ENCODE measurements around the gene RRN3.
A peak's percentile ranks its signal among the peaks of the same experiment; 100 is the strongest.

RRN3 gene

GRCh38 chr16:15054357-15055140 is 39.5 kb downstream of the RRN3 start:
- Histone ChIP-seq H4K91ac (ENCODE audit: low read depth, low read length) (no peak overlapping the region), H3K36me3 (ENCODE audit: control insufficient read depth in 1 of 2, insufficient read depth in 2 of 2, low read length in 2 of 2) (peaks cover 2 to 8% of the 10 kb centered on the region in 2 experiments), H3K23ac (ENCODE audit: low read length) (no peak overlapping the region), H3K9ac (ENCODE audit: low read length) (no peak overlapping the region), H4K12ac (ENCODE audit: low read depth, low read length) (no peak overlapping the region), H3K4me2 (ENCODE audit: low read length) (peak overlapping the region; percentile 66), H2AK5ac (ENCODE audit: low read length) (no peak overlapping the region), H3K14ac (ENCODE audit: low read length) (no peak overlapping the region), H3K79me2 (ENCODE audit: control insufficient read depth, insufficient read depth, low read length, poor library complexity) (peaks cover 6% of the 10 kb centered on the region), H2AFZ (ENCODE audit: insufficient read depth, low read length, poor library complexity) (no peak overlapping the region), H3K18ac (ENCODE audit: low read length) (no peak overlapping the region), H4K8ac (ENCODE audit: low read depth, low read length) (no peak overlapping the region), H3K27me3 (ENCODE audit: insufficient read depth, low read length) (no peaks in the 10 kb centered on the region), H3K4ac (ENCODE audit: low read depth, low read length) (no peak overlapping the region), H2BK5ac (ENCODE audit: low read depth, low read length, poor library complexity) (no peak overlapping the region), H3K4me1 (ENCODE audit: control insufficient read depth in 1 of 2, insufficient read depth in 2 of 2, low read length in 2 of 2) (peaks cover 7 to 10% of the 10 kb centered on the region in 2 experiments), H2BK120ac (ENCODE audit: insufficient read depth, low read length, poor library complexity) (no peak overlapping the region), H3K4me3 (ENCODE audit: low read depth, low read length) (no peak overlapping the region), H3K9me3 (ENCODE audit: insufficient read depth, low read depth, low read length) (no peaks in the 10 kb centered on the region), H3K27ac (ENCODE audit: low read depth, low read length) (no peak overlapping the region), H2BK12ac (ENCODE audit: low read length) (no peak overlapping the region), H3K79me1 (ENCODE audit: low read length) (peaks cover 7% of the 10 kb centered on the region)
- WGBS (ENCODE audit: extremely low coverage, insufficient coverage, insufficient read length), result no CpG with 5 or more reads among the region's 19 CpGs
- no peak for DNase-seq

DNA sequence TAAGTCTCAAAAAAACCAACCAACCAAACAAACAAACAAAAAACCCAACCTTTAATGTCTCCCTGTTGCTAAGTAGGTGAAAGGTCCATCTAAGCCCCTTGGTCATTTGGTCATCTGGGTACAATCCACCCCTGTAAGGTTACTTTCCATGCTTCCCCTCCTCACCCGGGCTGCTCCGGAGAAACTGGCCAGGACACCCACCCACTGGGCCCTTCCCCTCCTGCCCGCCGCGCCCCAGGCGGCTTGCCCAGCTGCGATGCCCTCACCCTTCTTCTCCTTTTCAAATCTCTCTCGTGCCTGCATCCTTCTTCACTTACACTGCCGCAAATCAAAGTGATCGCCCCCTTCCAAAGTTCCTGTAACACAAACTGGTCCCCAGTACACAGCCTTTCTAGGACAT is 40.2 kb downstream of the RRN3 start:
- no peaks in the 10 kb centered on the region for H3K9me3 ChIP-seq (ENCODE audit: insufficient read depth, low read depth, low read length)
- no peak overlapping the region for H3K9ac ChIP-seq (ENCODE audit: low read length)
- no peak overlapping the region for H2BK120ac ChIP-seq (ENCODE audit: insufficient read depth, low read length, poor library complexity)
- peaks cover 6% of the 10 kb centered on the region for H3K79me2 ChIP-seq (ENCODE audit: control insufficient read depth, insufficient read depth, low read length, poor library complexity)
- H2AK5ac ChIP-seq (ENCODE audit: low read length), result no peak overlapping the region
- H4K8ac ChIP-seq (ENCODE audit: low read depth, low read length), result no peak overlapping the region
- H2BK12ac ChIP-seq (ENCODE audit: low read length), result no peak overlapping the region
- no peak overlapping the region for H3K14ac ChIP-seq (ENCODE audit: low read length)
- no peak overlapping the region for H2BK5ac ChIP-seq (ENCODE audit: low read depth, low read length, poor library complexity)
- H3K4me2 ChIP-seq (ENCODE audit: low read length), result no peak overlapping the region
- H4K91ac ChIP-seq (ENCODE audit: low read depth, low read length), result no peak overlapping the region
- WGBS (ENCODE audit: extremely low coverage, insufficient coverage, insufficient read length), result no CpG with 5 or more reads among the region's 10 CpGs
- no peak for DNase-seq
- H3K27me3 ChIP-seq (ENCODE audit: insufficient read depth, low read length), result no peaks in the 10 kb centered on the region
- H3K36me3 ChIP-seq (ENCODE audit: control insufficient read depth in 1 of 2, insufficient read depth in 2 of 2, low read length in 2 of 2), result peaks cover 0 to 6% of the 10 kb centered on the region in 2 experiments
- H3K4me3 ChIP-seq (ENCODE audit: low read depth, low read length), result no peak overlapping the region
- peaks cover 7 to 10% of the 10 kb centered on the region in 2 experiments for H3K4me1 ChIP-seq (ENCODE audit: control insufficient read depth in 1 of 2, insufficient read depth in 2 of 2, low read length in 2 of 2)
- no peak overlapping the region for H2AFZ ChIP-seq (ENCODE audit: insufficient read depth, low read length, poor library complexity)
- no peak overlapping the region for H3K23ac ChIP-seq (ENCODE audit: low read length)
- H3K4ac ChIP-seq (ENCODE audit: low read depth, low read length), result peak overlapping the region; percentile 72
- peaks cover 7% of the 10 kb centered on the region for H3K79me1 ChIP-seq (ENCODE audit: low read length)
- H3K18ac ChIP-seq (ENCODE audit: low read length), result no peak overlapping the region
- H4K12ac ChIP-seq (ENCODE audit: low read depth, low read length), result peak overlapping the region; percentile 63
- no peak overlapping the region for H3K27ac ChIP-seq (ENCODE audit: low read depth, low read length)

- Histone ChIP-seq H3K14ac (ENCODE audit: low read length) (no peak overlapping the region), H2BK5ac (ENCODE audit: low read depth, low read length, poor library complexity) (no peak overlapping the region), H3K23ac (ENCODE audit: low read length) (no peak overlapping the region), H2AK5ac (ENCODE audit: low read length) (no peak overlapping the region), H4K8ac (ENCODE audit: low read depth, low read length) (no peak overlapping the region), H2AFZ (ENCODE audit: insufficient read depth, low read length, poor library complexity) (no peak overlapping the region), H2BK12ac (ENCODE audit: low read length) (no peak overlapping the region), H3K18ac (ENCODE audit: low read length) (no peak overlapping the region), H4K12ac (ENCODE audit: low read depth, low read length) (no peak overlapping the region), H3K4ac (ENCODE audit: low read depth, low read length) (no peak overlapping the region), H2BK120ac (ENCODE audit: insufficient read depth, low read length, poor library complexity) (no peak overlapping the region), H3K9ac (ENCODE audit: low read length) (no peak overlapping the region), H3K4me1 (ENCODE audit: control insufficient read depth in 1 of 2, insufficient read depth in 2 of 2, low read length in 2 of 2) (peaks cover 5 to 10% of the 10 kb centered on the region in 2 experiments), H3K79me1 (ENCODE audit: low read length) (peaks cover 7% of the 10 kb centered on the region), H4K91ac (ENCODE audit: low read depth, low read length) (no peak overlapping the region), H3K79me2 (ENCODE audit: control insufficient read depth, insufficient read depth, low read length, poor library complexity) (peaks cover 6% of the 10 kb centered on the region), H3K36me3 (ENCODE audit: control insufficient read depth in 1 of 2, insufficient read depth in 2 of 2, low read length in 2 of 2) (no peaks in the 10 kb centered on the region), H3K27me3 (ENCODE audit: insufficient read depth, low read length) (no peaks in the 10 kb centered on the region), H3K4me3 (ENCODE audit: low read depth, low read length) (no peak overlapping the region), H3K9me3 (ENCODE audit: insufficient read depth, low read depth, low read length) (no peaks in the 10 kb centered on the region), H3K4me2 (ENCODE audit: low read length) (no peak overlapping the region), H3K27ac (ENCODE audit: low read depth, low read length) (no peak overlapping the region)
- DNase-seq, result peak in 1 of 2 donors; percentile 54
- no CpG with 5 or more reads among the region's 10 CpGs for WGBS (ENCODE audit: extremely low coverage, insufficient coverage, insufficient read length)
These were observed 41.2 kb downstream of the RRN3 start for GRCh38 chr16:15052747-15053476.

DNA sequence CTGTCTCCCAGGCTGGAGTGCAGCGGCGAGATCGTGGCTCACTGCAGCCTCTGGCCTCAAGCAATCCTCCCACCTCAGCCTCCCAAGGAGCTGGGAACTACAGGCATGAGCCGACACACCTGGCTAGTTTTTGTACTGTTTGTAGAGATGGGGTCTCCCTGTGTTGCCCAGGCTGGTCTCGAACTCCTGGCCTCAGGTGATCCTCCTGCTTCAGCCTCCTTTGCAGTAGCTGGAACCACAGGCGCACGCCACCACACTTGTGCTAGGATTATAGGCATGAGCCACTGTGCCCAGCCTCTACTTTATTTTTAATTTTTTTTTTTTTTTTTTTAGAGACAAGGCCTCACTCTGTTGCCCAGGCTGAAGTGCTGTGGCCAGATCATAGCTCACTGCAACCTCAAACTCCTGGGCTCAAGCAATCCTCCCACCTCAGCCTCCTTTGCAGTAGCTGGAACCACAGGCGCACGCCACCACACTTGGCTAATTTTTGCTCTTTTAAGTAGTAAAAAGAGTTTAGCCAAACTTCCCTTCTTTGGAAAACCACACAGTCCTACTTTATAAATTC is 42.6 kb downstream of the RRN3 start:
- H3K4me1 ChIP-seq (ENCODE audit: control insufficient read depth in 1 of 2, insufficient read depth in 2 of 2, low read length in 2 of 2), result peaks cover 3 to 9% of the 10 kb centered on the region in 2 experiments
- H2AK5ac ChIP-seq (ENCODE audit: low read length), result no peak overlapping the region
- H3K14ac ChIP-seq (ENCODE audit: low read length), result no peak overlapping the region
- no peak overlapping the region for H3K23ac ChIP-seq (ENCODE audit: low read length)
- no CpG with 5 or more reads among the region's 9 CpGs for WGBS (ENCODE audit: extremely low coverage, insufficient coverage, insufficient read length)
- H3K9ac ChIP-seq (ENCODE audit: low read length), result no peak overlapping the region
- peaks cover 10% of the 10 kb centered on the region in 2 experiments for H3K36me3 ChIP-seq (ENCODE audit: control insufficient read depth in 1 of 2, insufficient read depth in 2 of 2, low read length in 2 of 2)
- no peak overlapping the region for H2AFZ ChIP-seq (ENCODE audit: insufficient read depth, low read length, poor library complexity)
- no peak overlapping the region for H2BK12ac ChIP-seq (ENCODE audit: low read length)
- H3K4ac ChIP-seq (ENCODE audit: low read depth, low read length), result no peak overlapping the region
- H3K79me2 ChIP-seq (ENCODE audit: control insufficient read depth, insufficient read depth, low read length, poor library complexity), result peaks cover 6% of the 10 kb centered on the region
- no peak overlapping the region for H2BK5ac ChIP-seq (ENCODE audit: low read depth, low read length, poor library complexity)
- no peaks in the 10 kb centered on the region for H3K27me3 ChIP-seq (ENCODE audit: insufficient read depth, low read length)
- no peak overlapping the region for H3K18ac ChIP-seq (ENCODE audit: low read length)
- no peak overlapping the region for H4K91ac ChIP-seq (ENCODE audit: low read depth, low read length)
- no peak overlapping the region for H2BK120ac ChIP-seq (ENCODE audit: insufficient read depth, low read length, poor library complexity)
- H3K9me3 ChIP-seq (ENCODE audit: insufficient read depth, low read depth, low read length), result no peaks in the 10 kb centered on the region
- H4K8ac ChIP-seq (ENCODE audit: low read depth, low read length), result no peak overlapping the region
- H3K27ac ChIP-seq (ENCODE audit: low read depth, low read length), result no peak overlapping the region
- H4K12ac ChIP-seq (ENCODE audit: low read depth, low read length), result no peak overlapping the region
- no peak overlapping the region for H3K4me2 ChIP-seq (ENCODE audit: low read length)
- no peak for DNase-seq
- no peak overlapping the region for H3K4me3 ChIP-seq (ENCODE audit: low read depth, low read length)
- H3K79me1 ChIP-seq (ENCODE audit: low read length), result peaks cover 7% of the 10 kb centered on the region

Data from trophoblast cell (in vitro differentiated cells and primary cell).